Ramos (cell line): ENCODE results near the gene SAT2.
"Not testable (repeated sequence)": the region's sequence is repeated elsewhere in the genome, so short reads cannot be mapped to it uniquely, and the experiment has no call there.

Experiments used
- in situ Hi-C: fragments of 300-500 bp; cut with MboI; formaldehyde crosslinking; loops from one replicate; pipeline ENCODE4 v1.14.3; 2022; ENCODE audit warnings: low sequenced_read_pairs; ENCODE audit not compliant: unreplicated experiment

SAT2 gene

GRCh38 chr17:7636163-7636562, 8.5 kb upstream of the SAT2 start:
- in situ Hi-C loops: no loop called here

GRCh38 chr17:7634384-7634783, 6.8 kb upstream of the SAT2 start:
- in situ Hi-C loops: no loop called here

GRCh38 chr17:7633093-7633492, 5.5 kb upstream of the SAT2 start:
- in situ Hi-C loops: no loop called here

GRCh38 chr17:7632492-7632894, 4.9 kb upstream of the SAT2 start:
- in situ Hi-C loops: no loop called here

GRCh38 chr17:7631398-7632380, 4.1 kb upstream of the SAT2 start:
- in situ Hi-C loops: no loop called here

GRCh38 chr17:7629939-7630571, 2.4 kb upstream of the SAT2 start, which contains the start of gene SHBG:
Gene SHBG, plus strand, starts transcription at chr17:7630135. Its CDS starts 38 bp downstream, at chr17:7630173.
- in situ Hi-C loops: no loop called here

- in situ Hi-C loops: no loop called here
Observed at GRCh38 chr17:7626956-7627249, 718 bp downstream of the SAT2 start.

GRCh38 chr17:7626307-7626706, 1.3 kb downstream of the SAT2 start:
- in situ Hi-C loops: no loop called here

- in situ Hi-C loops: not testable (repeated sequence)
Observed at GRCh38 chr17:7625749-7626148, 1.9 kb downstream of the SAT2 start.

GRCh38 chr17:7623661-7624060, 4.0 kb downstream of the SAT2 start:
- in situ Hi-C loops: no loop called here

GRCh38 chr17:7620835-7621234, 6.8 kb downstream of the SAT2 start:
- in situ Hi-C loops: no loop called here

- in situ Hi-C loops: no loop called here
Observed at GRCh38 chr17:7618608-7619007, 9.0 kb downstream of the SAT2 start.

GRCh38 chr17:7615265-7615747, 12.3 kb downstream of the SAT2 start:
- in situ Hi-C loops: no loop called here

- in situ Hi-C loops: no loop called here
Observed at GRCh38 chr17:7614425-7615264, 13.0 kb downstream of the SAT2 start, which contains the start of gene FXR2. Gene FXR2, minus strand, starts transcription at chr17:7614897. Its CDS starts 365 bp downstream, at chr17:7614532.

- in situ Hi-C loops: no loop called here
Observed at GRCh38 chr17:7613769-7614424, 13.7 kb downstream of the SAT2 start.

- in situ Hi-C loops: no loop called here
Observed at GRCh38 chr17:7612294-7612640, 15.4 kb downstream of the SAT2 start.

GRCh38 chr17:7611635-7612293, 15.9 kb downstream of the SAT2 start:
- in situ Hi-C loops: no loop called here

GRCh38 chr17:7610641-7611040, 17.0 kb downstream of the SAT2 start:
- in situ Hi-C loops: no loop called here

- in situ Hi-C loops: no loop called here
Observed at GRCh38 chr17:7606280-7606679, 21.3 kb downstream of the SAT2 start.

- in situ Hi-C loops: not testable (repeated sequence)
Observed at GRCh38 chr17:7597561-7597960, 30.1 kb downstream of the SAT2 start.
